ENCODE measurements around the gene PRPS1L1. TPM values are rescaled to one million over a fixed set of nuclear protein-coding genes. Genes with fewer than 3 reads are reported as not detected.

Gene PRPS1L1
- total and polyA plus RNA-seq, 10 of the 15 experiments (the other 5 are each of a cell fraction or from before 2014, with no cell fraction given) = not detected

GRCh38 chr7:18053177-18053928 lies 25.7 kb upstream of the PRPS1L1 start:
- Histone ChIP-seq H3K36me3 (ENCODE audit: control insufficient read depth in 2 of 2, insufficient read depth in 2 of 2, low read length in 1 of 2) (no peaks in the 10 kb centered on the region), H3K27me3 (replicated peaks in 1 of 2; ENCODE audit: control insufficient read depth in 2 of 2, insufficient read depth in 2 of 2, low read length in 1 of 2) (no peaks in the 10 kb centered on the region; a peak in 1 of 4 replicates), H2AFZ (ENCODE audit: control insufficient read depth, low read depth, low read length) (no peak overlapping the region), H3K27ac (ENCODE audit: control insufficient read depth, insufficient read depth) (no peak overlapping the region), H3K4me3 (no peak overlapping the region), H3K4me2 (ENCODE audit: control insufficient read depth, insufficient read depth) (no peak overlapping the region), H3K79me2 (ENCODE audit: control insufficient read depth, insufficient read depth, low read length) (no peaks in the 10 kb centered on the region), H3K9ac (ENCODE audit: control insufficient read depth, insufficient read depth, low read length) (no peak overlapping the region), H3K4me1 (ENCODE audit: control insufficient read depth, insufficient read depth, low read length) (no peaks in the 10 kb centered on the region), H3K9me3 (replicated peaks; ENCODE audit: control insufficient read depth, insufficient read depth, low read length) (no peaks in the 10 kb centered on the region), H4K20me1 (ENCODE audit: control insufficient read depth, insufficient read depth) (no peaks in the 10 kb centered on the region)
- intact Hi-C loops (cut with micrococcal nuclease; ENCODE audit: unreplicated experiment) = no loop called here
- 27% methylated on average over 2 of the region's 2 CpGs for WGBS (ENCODE audit: insufficient coverage, insufficient replicate concordance, low lambda C conversion rate, missing lambda C conversion rate)
- ChIA-PET POLR2A (no interaction called here), SMC1A (ENCODE audit: uncharacterized antibody, unreplicated experiment) (no interaction called here), CTCF (interaction anchor here (1.4 kb wide), 1 partner anchor 11 kb away, joined by 4 read pairs; no protein-coding TSS in a partner anchor), RAD21 (ENCODE audit: unreplicated experiment) (no interaction called here)
- no peak for FAIRE-seq
- no peak for ATAC-seq
- in situ Hi-C loops (cut with MboI) = no loop called here
- DNase-seq (ENCODE audit: low read depth, low spot score) = no peak
- BruUV-seq (replicated peaks) = no TSS peak
- TF ChIP-seq SREBF2 (IDR thresholded peaks at IDR 0.05; ENCODE audit: low read length) = no peak
- no peak for TF ChIP-seq NR2F1 (conservative IDR thresholded peaks at IDR 0.05)
- no peak for TF ChIP-seq STAT1 (conservative IDR thresholded peaks at IDR 0.05)
- TF ChIP-seq MTA2 (IDR thresholded peaks at IDR 0.05; ENCODE audit: low read depth) = no peak
- no peak for TF ChIP-seq POLR2A (IDR thresholded peaks at IDR 0.05; ENCODE audit: low read depth, low read length)
- no peak for TF ChIP-seq KLF5 (IDR thresholded peaks at IDR 0.05; ENCODE audit: partially characterized antibody)
- TF ChIP-seq RB1 (IDR thresholded peaks at IDR 0.05; ENCODE audit: borderline replicate concordance) = no peak
- no peak for TF ChIP-seq MLLT1 (IDR thresholded peaks at IDR 0.05)
- no peak for TF ChIP-seq EGR1 (IDR thresholded peaks at IDR 0.05; ENCODE audit: borderline replicate concordance in 1 of 2, low read depth in 2 of 2, low read length in 2 of 2)
- no peak for TF ChIP-seq NFYB (IDR thresholded peaks at IDR 0.05; ENCODE audit: insufficient read depth, low read depth, low read length)
- TF ChIP-seq E4F1 (IDR thresholded peaks at IDR 0.05; ENCODE audit: borderline replicate concordance, partially characterized antibody) = no peak
- TF ChIP-seq BMI1 (IDR thresholded peaks at IDR 0.05; ENCODE audit: borderline replicate concordance) = no peak
- TF ChIP-seq CHD2 (IDR thresholded peaks at IDR 0.05; ENCODE audit: borderline replicate concordance, low read depth, low read length) = no peak
- TF ChIP-seq REST (IDR thresholded peaks at IDR 0.05; ENCODE audit: low read depth, low read length) = no peak
- no peak for TF ChIP-seq ZNF622 (IDR thresholded peaks at IDR 0.05)
- TF ChIP-seq SMAD1 (IDR thresholded peaks at IDR 0.05; ENCODE audit: low read depth, partially characterized antibody) = no peak
- TF ChIP-seq CHD1 (IDR thresholded peaks at IDR 0.05; ENCODE audit: low read depth, low read length) = no peak
